ENCODE measurements around the gene TTC21A.

The TTC21A gene

DNA sequence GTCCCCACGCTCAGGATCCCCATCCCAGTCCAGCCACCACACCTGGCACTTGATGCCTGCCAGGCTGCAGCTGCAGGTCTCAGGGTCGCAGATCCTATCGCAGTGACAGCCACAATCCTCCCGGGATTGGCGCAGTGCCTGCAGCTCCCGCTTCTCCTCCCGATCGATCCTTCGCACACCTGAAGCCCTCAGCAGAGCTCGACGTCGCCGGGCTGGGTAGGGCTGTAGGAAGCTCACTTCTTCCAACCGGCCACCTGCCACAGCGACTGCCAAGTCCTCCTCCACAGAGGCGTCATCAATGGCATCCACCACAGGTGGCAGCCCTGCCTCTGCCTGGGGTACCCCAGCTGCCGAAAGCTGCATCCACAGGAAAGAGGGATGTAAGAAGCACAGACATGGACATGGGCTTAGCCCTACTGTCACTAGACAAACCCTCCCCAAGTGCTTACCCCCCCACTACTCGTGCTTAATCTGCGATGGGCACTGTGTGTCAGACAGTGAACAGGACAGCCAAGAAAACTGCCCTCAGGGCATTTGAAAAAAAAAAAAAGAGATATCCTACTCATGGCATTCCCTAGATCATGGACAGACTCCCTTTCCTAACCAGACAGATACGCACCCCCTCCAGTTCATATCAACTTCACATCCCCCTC is 36.7 kb downstream of the TTC21A start:
- Histone ChIP-seq H3K4me2 (ENCODE audit: low read depth, low read length, poor library complexity, severe bottlenecking) (no peak overlapping the region), H3K9me3 (ENCODE audit: insufficient read depth, low read length) (no peaks in the 10 kb centered on the region), H3K9me2 (replicated peaks; ENCODE audit: insufficient read depth, low read length) (no peaks in the 10 kb centered on the region), H3K27ac (ENCODE audit: low read depth, low read length) (no peak overlapping the region), H3K9ac (ENCODE audit: low read length) (no peak overlapping the region), H2AFZ (ENCODE audit: low read depth, low read length, severe bottlenecking) (no peak overlapping the region), H3K27me3 (ENCODE audit: low read length) (no peaks in the 10 kb centered on the region), H3F3A (ENCODE audit: insufficient read depth) (no peaks in the 10 kb centered on the region), H3K4me3 (ENCODE audit: insufficient read depth, low read length, poor library complexity, severe bottlenecking) (no peak overlapping the region), H3K79me2 (ENCODE audit: insufficient read depth, low read length) (no peaks in the 10 kb centered on the region), H4K20me1 (ENCODE audit: low read depth, low read length) (no peaks in the 10 kb centered on the region), H3K36me3 (ENCODE audit: low read length) (no peaks in the 10 kb centered on the region)
- TF ChIP-seq EZH2phosphoT487 (conservative IDR thresholded peaks at IDR 0.05; ENCODE audit: low read length): no peak
- TF ChIP-seq, protein P1, sequence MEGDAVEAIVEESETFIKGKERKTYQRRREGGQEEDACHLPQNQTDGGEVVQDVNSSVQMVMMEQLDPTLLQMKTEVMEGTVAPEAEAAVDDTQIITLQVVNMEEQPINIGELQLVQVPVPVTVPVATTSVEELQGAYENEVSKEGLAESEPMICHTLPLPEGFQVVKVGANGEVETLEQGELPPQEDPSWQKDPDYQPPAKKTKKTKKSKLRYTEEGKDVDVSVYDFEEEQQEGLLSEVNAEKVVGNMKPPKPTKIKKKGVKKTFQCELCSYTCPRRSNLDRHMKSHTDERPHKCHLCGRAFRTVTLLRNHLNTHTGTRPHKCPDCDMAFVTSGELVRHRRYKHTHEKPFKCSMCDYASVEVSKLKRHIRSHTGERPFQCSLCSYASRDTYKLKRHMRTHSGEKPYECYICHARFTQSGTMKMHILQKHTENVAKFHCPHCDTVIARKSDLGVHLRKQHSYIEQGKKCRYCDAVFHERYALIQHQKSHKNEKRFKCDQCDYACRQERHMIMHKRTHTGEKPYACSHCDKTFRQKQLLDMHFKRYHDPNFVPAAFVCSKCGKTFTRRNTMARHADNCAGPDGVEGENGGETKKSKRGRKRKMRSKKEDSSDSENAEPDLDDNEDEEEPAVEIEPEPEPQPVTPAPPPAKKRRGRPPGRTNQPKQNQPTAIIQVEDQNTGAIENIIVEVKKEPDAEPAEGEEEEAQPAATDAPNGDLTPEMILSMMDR (IDR thresholded peaks at IDR 0.05; ENCODE audit: insufficient read depth, low read length, poor library complexity, severe bottlenecking): no peak

DNA sequence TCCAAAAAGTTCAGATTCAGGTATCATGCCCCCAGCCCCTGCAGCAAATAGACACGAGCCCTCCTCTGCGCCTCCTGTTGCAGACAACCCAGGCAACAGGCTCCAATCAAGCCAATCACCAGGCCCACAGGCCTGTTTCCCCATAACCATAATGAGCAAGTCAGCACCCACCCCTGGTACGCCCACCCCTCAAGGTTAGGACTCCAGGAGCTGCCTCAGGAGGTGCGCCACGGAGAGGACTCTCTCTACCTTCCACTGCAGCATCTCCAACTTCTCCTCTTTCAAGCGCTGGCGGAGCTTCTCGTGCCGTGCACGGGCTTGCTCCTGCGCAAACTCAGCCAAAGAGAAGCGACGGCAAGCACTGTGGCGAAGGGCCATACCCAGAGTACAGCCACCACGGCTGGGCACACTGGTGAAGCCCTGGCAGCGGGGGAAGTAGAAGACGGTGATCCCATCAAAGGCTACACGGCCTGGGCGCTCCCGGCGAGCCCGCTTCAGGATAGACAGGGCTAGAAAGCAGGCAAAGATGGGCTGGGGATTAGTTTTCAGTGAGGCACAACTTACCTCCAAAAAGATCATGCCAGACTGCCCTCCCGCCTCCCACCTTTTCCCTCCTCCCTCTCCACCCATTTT is 37.4 kb downstream of the TTC21A start:
- no peaks in the 10 kb centered on the region for H3K9me3 ChIP-seq (ENCODE audit: insufficient read depth, low read length)
- H3K27ac ChIP-seq (ENCODE audit: low read depth, low read length): no peak overlapping the region
- H3F3A ChIP-seq (ENCODE audit: insufficient read depth): no peaks in the 10 kb centered on the region
- H3K27me3 ChIP-seq (ENCODE audit: low read length): no peaks in the 10 kb centered on the region
- H4K20me1 ChIP-seq (ENCODE audit: low read depth, low read length): no peaks in the 10 kb centered on the region
- H3K9me2 ChIP-seq (replicated peaks; ENCODE audit: insufficient read depth, low read length): no peaks in the 10 kb centered on the region
- TF ChIP-seq, protein P1 (IDR thresholded peaks at IDR 0.05; ENCODE audit: insufficient read depth, low read length, poor library complexity, severe bottlenecking): no peak
- no peak for TF ChIP-seq EZH2phosphoT487 (conservative IDR thresholded peaks at IDR 0.05; ENCODE audit: low read length)
- H3K4me2 ChIP-seq (ENCODE audit: low read depth, low read length, poor library complexity, severe bottlenecking): no peak overlapping the region
- H3K36me3 ChIP-seq (ENCODE audit: low read length): no peaks in the 10 kb centered on the region
- H3K9ac ChIP-seq (ENCODE audit: low read length): no peak overlapping the region
- no peaks in the 10 kb centered on the region for H3K79me2 ChIP-seq (ENCODE audit: insufficient read depth, low read length)
- no peak overlapping the region for H3K4me3 ChIP-seq (ENCODE audit: insufficient read depth, low read length, poor library complexity, severe bottlenecking)
- no peak overlapping the region for H2AFZ ChIP-seq (ENCODE audit: low read depth, low read length, severe bottlenecking)

DNA sequence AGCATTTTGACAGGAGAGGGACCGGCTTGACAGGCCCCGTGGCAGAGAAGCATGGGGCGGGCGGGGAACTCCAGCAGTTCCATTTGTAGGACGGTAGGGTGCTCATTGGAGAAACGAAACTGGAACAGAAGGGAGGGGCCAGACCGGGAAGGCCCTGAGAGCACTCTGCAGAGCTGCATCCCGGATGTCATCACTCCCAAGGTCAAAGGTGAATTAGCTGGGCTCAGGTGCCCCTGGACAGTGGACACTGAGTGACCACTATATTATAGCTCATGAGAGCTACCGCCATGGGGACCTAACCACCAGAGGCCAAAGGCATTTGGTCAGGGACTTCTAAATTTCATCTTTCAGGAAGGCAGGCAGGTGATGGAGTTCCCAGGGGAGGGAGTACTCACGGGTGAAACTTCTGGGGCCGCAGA is 38.6 kb downstream of the TTC21A start:
- no peak for TF ChIP-seq EZH2phosphoT487 (conservative IDR thresholded peaks at IDR 0.05; ENCODE audit: low read length)
- TF ChIP-seq, protein P1 (IDR thresholded peaks at IDR 0.05; ENCODE audit: insufficient read depth, low read length, poor library complexity, severe bottlenecking): no peak
- H3K36me3 ChIP-seq (ENCODE audit: low read length): no peaks in the 10 kb centered on the region
- H3K9ac ChIP-seq (ENCODE audit: low read length): no peak overlapping the region
- H3K9me2 ChIP-seq (replicated peaks; ENCODE audit: insufficient read depth, low read length): no peaks in the 10 kb centered on the region
- no peak overlapping the region for H3K4me2 ChIP-seq (ENCODE audit: low read depth, low read length, poor library complexity, severe bottlenecking)
- no peaks in the 10 kb centered on the region for H3K9me3 ChIP-seq (ENCODE audit: insufficient read depth, low read length)
- no peak overlapping the region for H3K27ac ChIP-seq (ENCODE audit: low read depth, low read length)
- no peaks in the 10 kb centered on the region for H4K20me1 ChIP-seq (ENCODE audit: low read depth, low read length)
- H3K79me2 ChIP-seq (ENCODE audit: insufficient read depth, low read length): no peaks in the 10 kb centered on the region; the same call in 1 of the 2 replicates
- no peaks in the 10 kb centered on the region for H3K27me3 ChIP-seq (ENCODE audit: low read length)
- H2AFZ ChIP-seq (ENCODE audit: low read depth, low read length, severe bottlenecking): no peak overlapping the region
- H3F3A ChIP-seq (ENCODE audit: insufficient read depth): no peaks in the 10 kb centered on the region
- H3K4me3 ChIP-seq (ENCODE audit: insufficient read depth, low read length, poor library complexity, severe bottlenecking): no peak overlapping the region
